ENCODE results near the gene ONECUT3.

DNA sequence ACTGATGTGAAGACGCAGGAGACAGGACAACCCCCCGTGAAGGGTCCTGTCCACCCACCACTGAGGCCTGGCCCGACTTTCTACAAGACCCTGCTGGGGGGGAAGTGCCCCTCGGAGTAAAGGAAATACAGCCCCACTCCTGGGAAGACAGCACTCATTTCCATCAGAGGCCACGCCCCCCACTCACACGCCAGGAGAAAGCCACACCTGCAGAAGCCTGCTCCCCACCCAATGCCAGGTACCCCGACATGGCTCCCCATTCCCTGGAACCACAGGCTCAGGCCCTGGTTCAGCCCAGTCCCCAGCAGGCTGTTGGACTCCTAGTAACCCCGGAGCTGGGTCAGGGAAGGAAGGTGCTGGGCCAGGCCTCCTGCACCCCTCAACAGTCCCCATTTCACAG, 69.7 kb downstream of the ONECUT3 start:
- TF ChIP-seq, protein P1, sequence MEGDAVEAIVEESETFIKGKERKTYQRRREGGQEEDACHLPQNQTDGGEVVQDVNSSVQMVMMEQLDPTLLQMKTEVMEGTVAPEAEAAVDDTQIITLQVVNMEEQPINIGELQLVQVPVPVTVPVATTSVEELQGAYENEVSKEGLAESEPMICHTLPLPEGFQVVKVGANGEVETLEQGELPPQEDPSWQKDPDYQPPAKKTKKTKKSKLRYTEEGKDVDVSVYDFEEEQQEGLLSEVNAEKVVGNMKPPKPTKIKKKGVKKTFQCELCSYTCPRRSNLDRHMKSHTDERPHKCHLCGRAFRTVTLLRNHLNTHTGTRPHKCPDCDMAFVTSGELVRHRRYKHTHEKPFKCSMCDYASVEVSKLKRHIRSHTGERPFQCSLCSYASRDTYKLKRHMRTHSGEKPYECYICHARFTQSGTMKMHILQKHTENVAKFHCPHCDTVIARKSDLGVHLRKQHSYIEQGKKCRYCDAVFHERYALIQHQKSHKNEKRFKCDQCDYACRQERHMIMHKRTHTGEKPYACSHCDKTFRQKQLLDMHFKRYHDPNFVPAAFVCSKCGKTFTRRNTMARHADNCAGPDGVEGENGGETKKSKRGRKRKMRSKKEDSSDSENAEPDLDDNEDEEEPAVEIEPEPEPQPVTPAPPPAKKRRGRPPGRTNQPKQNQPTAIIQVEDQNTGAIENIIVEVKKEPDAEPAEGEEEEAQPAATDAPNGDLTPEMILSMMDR (IDR thresholded peaks at IDR 0.05): no peak
- TF ChIP-seq POLR2A (IDR thresholded peaks at IDR 0.05): no peak

All from lower leg skin (tissue), 3 donors.